H9 (cell line): ENCODE measurements around the gene ZNRF3. TPM values are rescaled to one million over a fixed set of nuclear protein-coding genes. Genes with fewer than 3 reads are reported as not detected.

Experiments used
- DNase-seq: peaks from one replicate; pipeline ENCODE4 v3.0.0-alpha.2; 2017
- H2AFZ ChIP-seq: one replicate; pipeline ENCODE4 v1.6.1; 2013; ENCODE audit warnings: mild to moderate bottlenecking, low read length, control low read depth, moderate library complexity
- H2AK5ac ChIP-seq: 2 replicates; pipeline ENCODE4 v1.6.1; 2013; ENCODE audit warnings: low read length, control low read depth, mixed read lengths; ENCODE audit not compliant: insufficient read length
- H2BK120ac ChIP-seq: one replicate; pipeline ENCODE4 v1.6.1; 2013; ENCODE audit warnings: low read depth, mild to moderate bottlenecking, low read length, control low read depth, inconsistent platforms; ENCODE audit not compliant: poor library complexity, severe bottlenecking
- H2BK12ac ChIP-seq: 2 replicates; pipeline ENCODE4 v1.6.1; 2013; ENCODE audit warnings: low read length, control low read depth, mixed read lengths, low read depth; ENCODE audit not compliant: insufficient read length
- H2BK15ac ChIP-seq: 2 replicates; pipeline ENCODE4 v1.6.1; 2013; ENCODE audit warnings: low read depth, low read length, control low read depth
- H2BK20ac ChIP-seq: one replicate; pipeline ENCODE4 v1.6.1; 2013; ENCODE audit warnings: low read depth, mild to moderate bottlenecking, low read length, control low read depth, inconsistent platforms; ENCODE audit not compliant: poor library complexity, severe bottlenecking
- H2BK5ac ChIP-seq: 2 replicates; pipeline ENCODE4 v1.6.1; 2013; ENCODE audit warnings: low read length, control low read depth, mixed read lengths; ENCODE audit not compliant: insufficient read length
- H3K14ac ChIP-seq: 2 replicates; pipeline ENCODE4 v1.6.1; 2013; ENCODE audit warnings: low read length, control low read depth; ENCODE audit not compliant: insufficient read depth
- H3K18ac ChIP-seq: 2 replicates; pipeline ENCODE4 v1.6.1; 2013; ENCODE audit warnings: low read depth, mild to moderate bottlenecking, mixed read lengths, low read length, control low read depth; ENCODE audit not compliant: insufficient read length
- H3K23ac ChIP-seq: 2 replicates; pipeline ENCODE4 v1.6.1; 2013; ENCODE audit warnings: low read length, control low read depth, mixed read lengths, low read depth; ENCODE audit not compliant: insufficient read length
- H3K23me2 ChIP-seq: 2 replicates; pipeline ENCODE4 v1.6.1; 2013; ENCODE audit warnings: low read depth, mild to moderate bottlenecking, mixed read lengths, low read length, control low read depth; ENCODE audit not compliant: insufficient read length, poor library complexity, severe bottlenecking
- H3K27ac ChIP-seq: 2 replicates; pipeline ENCODE4 v1.5.1; 2013; ENCODE audit warnings: low read length, control low read depth, mixed read lengths, low read depth; ENCODE audit not compliant: insufficient read length
- H3K27me3 ChIP-seq: 2 replicates; pipeline ENCODE4 v1.6.1; 2013; ENCODE audit warnings: low read length, control low read depth, inconsistent platforms; ENCODE audit not compliant: insufficient read depth
- H3K4ac ChIP-seq: 2 replicates; pipeline ENCODE4 v1.6.1; 2013; ENCODE audit warnings: low read depth, mild to moderate bottlenecking, control low read depth, inconsistent platforms, low read length, moderate library complexity
- H3K4me1 ChIP-seq: 2 replicates; pipeline ENCODE4 v1.6.1; 2013; ENCODE audit warnings: low read length, control low read depth, inconsistent platforms; ENCODE audit not compliant: insufficient read depth
- H3K4me2 ChIP-seq: 2 replicates; pipeline ENCODE4 v1.6.1; 2013; ENCODE audit warnings: low read length, control low read depth, mixed read lengths; ENCODE audit not compliant: insufficient read length, insufficient read depth
- H3K56ac ChIP-seq: 2 replicates; pipeline ENCODE4 v1.6.1; 2013; ENCODE audit warnings: low read depth, mild to moderate bottlenecking, mixed read lengths, low read length, control low read depth; ENCODE audit not compliant: insufficient read length
- H3K79me1 ChIP-seq: 2 replicates; pipeline ENCODE4 v1.6.1; 2013; ENCODE audit warnings: low read depth, mild to moderate bottlenecking, moderate library complexity, low read length, control low read depth, inconsistent platforms; ENCODE audit not compliant: insufficient read depth, poor library complexity, severe bottlenecking
- H3K79me2 ChIP-seq: 2 replicates; pipeline ENCODE4 v1.6.1; 2013; ENCODE audit warnings: low read length, control low read depth, inconsistent platforms; ENCODE audit not compliant: insufficient read depth
- H3K9ac ChIP-seq: 2 replicates; pipeline ENCODE4 v1.6.1; 2013; ENCODE audit warnings: low read length, control low read depth, mixed read lengths; ENCODE audit not compliant: insufficient read length; ENCODE audit errors: extremely low read depth
- H3K9me3 ChIP-seq: one replicate; pipeline ENCODE4 v1.6.1; 2013; ENCODE audit warnings: low read depth, low read length, inconsistent platforms; ENCODE audit not compliant: control insufficient read depth
- H3T11ph ChIP-seq: one replicate; pipeline ENCODE4 v1.6.1; 2013; ENCODE audit warnings: mild to moderate bottlenecking, low read length, control low read depth, inconsistent platforms
- H4K20me1 ChIP-seq: one replicate; pipeline ENCODE4 v1.6.1; 2013; ENCODE audit not compliant: control insufficient read depth, insufficient read length, insufficient read depth
- H4K5ac ChIP-seq: 2 replicates; pipeline ENCODE4 v1.6.1; 2013; ENCODE audit warnings: low read depth, mild to moderate bottlenecking, mixed read lengths, low read length, control low read depth; ENCODE audit not compliant: insufficient read length
- H4K8ac ChIP-seq: replicated peaks from 2 replicates; pipeline ENCODE4 v1.6.1; 2013; ENCODE audit warnings: low read length, control low read depth, mixed read lengths, low read depth; ENCODE audit not compliant: insufficient read length
- H4K91ac ChIP-seq: 2 replicates; pipeline ENCODE4 v1.6.1; 2013; ENCODE audit warnings: low read depth, mild to moderate bottlenecking, moderate library complexity, mixed read lengths, low read length, control low read depth; ENCODE audit not compliant: insufficient read length
- H3K27ac Mint-ChIP-seq, 3 experiments: 2 replicates in 2 of 3; 3 replicates in 1 of 3; pipeline ENCODE4 v1.8.0; 2020 to 2021; ENCODE audit warnings: mixed read lengths in 3 of 3, mild to moderate bottlenecking in 1 of 3, moderate library complexity in 1 of 3
- H3K27me3 Mint-ChIP-seq: 2 replicates; pipeline ENCODE4 v1.8.0; 2021; ENCODE audit warnings: low read depth, mild to moderate bottlenecking, moderate library complexity, mixed read lengths
- H3K36me3 Mint-ChIP-seq, 3 experiments: 2 replicates in 2 of 3; 3 replicates in 1 of 3; pipeline ENCODE4 v1.8.0; 2020 to 2021; ENCODE audit warnings: low read depth in 3 of 3, mixed read lengths in 3 of 3; ENCODE audit not compliant: insufficient read depth in 1 of 3
- H3K4me1 Mint-ChIP-seq, 2 experiments: 2 replicates each; pipeline ENCODE4 v1.8.0; 2020; ENCODE audit warnings: mixed read lengths in 2 of 2
- H3K4me3 Mint-ChIP-seq, 2 experiments: 2 replicates in 1 of 2; 3 replicates in 1 of 2; pipeline ENCODE4 v1.8.0; 2020 to 2021; ENCODE audit warnings: mild to moderate bottlenecking in 2 of 2, mixed read lengths in 2 of 2, moderate library complexity in 1 of 2
- H3K9me3 Mint-ChIP-seq, 2 experiments: 2 replicates in 1 of 2; 3 replicates in 1 of 2; pipeline ENCODE4 v1.8.0; 2020; ENCODE audit warnings: mild to moderate bottlenecking in 2 of 2, mixed read lengths in 2 of 2, moderate library complexity in 1 of 2
- WGBS: extraction: QIAGEN DNeasy Blood & Tissue Kit; methylation state at CpG from one replicate; pipeline ENCODE4 v1.1.7; 2013; ENCODE audit warnings: missing lambda C conversion rate, low lambda C conversion rate, mixed read lengths; ENCODE audit not compliant: insufficient read length; ENCODE audit errors: extremely low coverage; 5-methylcytosine and 5-hydroxymethylcytosine counted together
- total RNA-seq: library from RNA; stranded (reverse); gene quantifications from 2 replicates; pipeline ENCODE4 v1.2.1, GENCODE V29; 2021
- TF ChIP-seq, protein P1 (sequence below): fragments of 200-600 bp; sonication (generic); conservative IDR thresholded peaks from 3 replicates; pipeline ENCODE4 v1.8.0; 2021; ENCODE audit warnings: antibody characterized with exemption, mild to moderate bottlenecking

Gene ZNRF3
- total RNA-seq, 1 experiment from 2014 or later: 20.6 TPM

DNA sequence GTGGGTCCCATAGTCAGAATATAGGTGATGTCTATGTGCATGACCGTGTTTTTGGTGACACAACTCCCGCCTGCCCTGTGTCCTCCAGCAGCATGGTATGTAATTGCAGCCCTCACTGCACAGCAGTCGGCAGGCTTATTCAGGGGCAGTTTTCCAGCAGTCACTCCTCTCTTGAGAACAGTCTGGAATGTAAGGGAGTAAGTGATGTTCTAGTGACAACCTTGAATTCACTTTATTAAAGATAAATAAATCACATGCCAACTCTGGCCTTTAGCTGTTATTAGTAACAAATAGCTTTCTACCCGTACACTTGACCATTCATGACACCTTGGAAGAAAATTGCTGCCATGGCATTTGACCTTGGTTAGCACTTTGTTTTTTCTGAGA, 27.9 kb downstream of the ZNRF3 start:
- Mint-ChIP-seq H3K36me3 (peaks cover 0 to 2% (median 0%) of the 10 kb centered on the region in 3 experiments; a peak in 2 of 7 replicates), H3K9me3 (peaks cover 0 to 1% of the 10 kb centered on the region in 2 experiments; a peak in 1 of 5 replicates), H3K27ac (no peak overlapping the region), H3K4me3 (no peak overlapping the region), H3K27me3 (no peaks in the 10 kb centered on the region), H3K4me1 (peaks cover 26 to 38% of the 10 kb centered on the region in 2 experiments)
- Histone ChIP-seq H2BK12ac (no peak overlapping the region), H3K79me2 (peaks cover 42% of the 10 kb centered on the region), H2AK5ac (no peak overlapping the region), H2BK15ac (no peak overlapping the region), H4K8ac (no peak overlapping the region), H2BK20ac (no peak overlapping the region), H4K5ac (no peak overlapping the region), H3K9ac (no peak overlapping the region), H3K23ac (no peak overlapping the region), H3K4me1 (0 out of 2 replicates have a peak, but pooled peaks cover 6% of the 10 kb centered on the region), H3K23me2 (no peaks in the 10 kb centered on the region), H3K4me2 (no peak overlapping the region), H4K20me1 (no peaks in the 10 kb centered on the region), H3K27ac (no peak overlapping the region), H3K27me3 (no peaks in the 10 kb centered on the region), H2BK120ac (no peak overlapping the region), H3T11ph (no peak overlapping the region), H3K14ac (no peak overlapping the region), H2AFZ (no peak overlapping the region), H3K18ac (no peak overlapping the region), H2BK5ac (no peak overlapping the region), H3K79me1 (peaks cover 25% of the 10 kb centered on the region), H4K91ac (no peak overlapping the region), H3K4ac (no peak overlapping the region), H3K9me3 (no peaks in the 10 kb centered on the region), H3K56ac (no peak overlapping the region)
- no peak for DNase-seq
- TF ChIP-seq, protein P1, sequence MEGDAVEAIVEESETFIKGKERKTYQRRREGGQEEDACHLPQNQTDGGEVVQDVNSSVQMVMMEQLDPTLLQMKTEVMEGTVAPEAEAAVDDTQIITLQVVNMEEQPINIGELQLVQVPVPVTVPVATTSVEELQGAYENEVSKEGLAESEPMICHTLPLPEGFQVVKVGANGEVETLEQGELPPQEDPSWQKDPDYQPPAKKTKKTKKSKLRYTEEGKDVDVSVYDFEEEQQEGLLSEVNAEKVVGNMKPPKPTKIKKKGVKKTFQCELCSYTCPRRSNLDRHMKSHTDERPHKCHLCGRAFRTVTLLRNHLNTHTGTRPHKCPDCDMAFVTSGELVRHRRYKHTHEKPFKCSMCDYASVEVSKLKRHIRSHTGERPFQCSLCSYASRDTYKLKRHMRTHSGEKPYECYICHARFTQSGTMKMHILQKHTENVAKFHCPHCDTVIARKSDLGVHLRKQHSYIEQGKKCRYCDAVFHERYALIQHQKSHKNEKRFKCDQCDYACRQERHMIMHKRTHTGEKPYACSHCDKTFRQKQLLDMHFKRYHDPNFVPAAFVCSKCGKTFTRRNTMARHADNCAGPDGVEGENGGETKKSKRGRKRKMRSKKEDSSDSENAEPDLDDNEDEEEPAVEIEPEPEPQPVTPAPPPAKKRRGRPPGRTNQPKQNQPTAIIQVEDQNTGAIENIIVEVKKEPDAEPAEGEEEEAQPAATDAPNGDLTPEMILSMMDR: no peak
- WGBS: no CpG with 5 or more reads among the region's 4 CpGs
